NCI-H1048 (cell line): ENCODE measurements around the gene BTBD9.
"Not testable (repeated sequence)": the region's sequence is repeated elsewhere in the genome, so short reads cannot be mapped to it uniquely, and the experiment has no call there.

Experiments used
- DNase-seq: peaks from one replicate; lab custom pipeline; 2025; lab: John Stamatoyannopoulos, UW

BTBD9 gene

DNA sequence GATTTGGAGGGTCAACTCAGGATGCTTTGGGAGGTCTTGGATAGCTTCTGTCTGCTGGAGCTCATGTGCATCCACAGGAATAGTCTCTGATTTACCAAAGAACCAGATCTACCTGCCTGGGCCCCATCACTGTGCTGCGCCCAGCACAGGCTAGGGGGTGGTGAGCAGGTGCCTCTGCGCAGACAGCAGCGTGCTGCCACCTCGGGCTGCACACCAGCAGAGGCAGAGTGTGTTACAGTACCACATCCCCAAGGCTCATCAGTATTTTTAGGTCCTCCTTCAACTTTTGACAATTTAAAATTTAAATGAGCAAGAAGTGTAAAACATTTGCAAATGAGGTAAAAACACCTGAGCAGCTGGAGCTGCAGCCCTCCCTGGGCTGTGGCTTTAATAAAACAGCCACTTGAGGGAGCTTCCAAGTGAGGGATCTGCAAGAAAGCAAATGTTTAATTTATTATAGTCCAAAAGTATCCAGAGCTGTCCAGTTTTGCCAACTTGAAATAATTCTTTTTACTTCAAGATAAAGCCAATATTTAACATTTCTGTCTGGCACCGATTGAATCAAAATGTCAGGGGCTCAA lies 495.3 kb downstream of the BTBD9 start:
- no peak for DNase-seq

DNA sequence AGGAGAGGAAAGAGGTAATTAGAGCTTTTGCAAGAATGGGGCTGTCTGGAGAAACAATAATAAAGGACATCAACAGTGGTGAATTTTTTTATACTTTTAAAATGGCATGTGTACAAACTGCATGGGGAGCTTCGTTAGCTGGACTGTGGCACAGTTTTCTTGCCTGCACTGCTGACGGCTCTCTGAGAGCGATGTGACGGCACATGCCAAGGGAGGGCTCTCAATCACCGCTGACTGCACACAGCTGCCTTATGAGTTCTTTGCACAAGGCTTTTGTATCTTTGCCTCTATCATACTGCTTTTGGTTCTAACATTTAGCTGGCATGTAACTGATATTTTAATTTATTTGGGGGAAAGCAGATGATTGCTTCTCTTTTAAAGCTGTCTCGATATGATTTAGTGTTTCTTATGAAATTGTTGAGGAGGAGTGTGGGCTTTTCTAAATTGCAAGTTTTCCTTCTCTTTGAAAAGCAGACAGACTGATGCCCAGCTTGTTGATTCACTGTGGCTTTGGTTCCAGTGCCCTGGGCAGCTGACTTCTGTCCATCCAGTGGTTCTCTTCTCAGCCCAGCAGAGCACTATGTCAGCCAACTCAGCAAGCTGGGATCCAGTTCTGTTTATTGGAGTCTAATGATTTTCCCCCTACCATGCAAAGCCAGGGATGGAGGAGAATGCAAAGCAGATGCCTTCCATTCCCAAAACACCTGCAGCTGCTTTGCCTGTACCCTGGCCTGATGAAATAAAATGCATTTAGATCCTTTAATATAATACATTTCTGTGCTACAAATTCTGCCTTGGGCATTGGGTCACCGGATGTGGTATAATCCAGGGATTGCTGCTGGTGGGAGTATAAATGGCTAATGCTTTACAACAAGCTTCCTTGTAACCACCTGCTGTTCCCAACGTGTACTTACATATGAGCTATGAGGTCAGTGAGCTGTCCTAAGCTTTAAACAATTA lies 496.3 kb downstream of the BTBD9 start:
- peak; percentile 69 for DNase-seq

DNA sequence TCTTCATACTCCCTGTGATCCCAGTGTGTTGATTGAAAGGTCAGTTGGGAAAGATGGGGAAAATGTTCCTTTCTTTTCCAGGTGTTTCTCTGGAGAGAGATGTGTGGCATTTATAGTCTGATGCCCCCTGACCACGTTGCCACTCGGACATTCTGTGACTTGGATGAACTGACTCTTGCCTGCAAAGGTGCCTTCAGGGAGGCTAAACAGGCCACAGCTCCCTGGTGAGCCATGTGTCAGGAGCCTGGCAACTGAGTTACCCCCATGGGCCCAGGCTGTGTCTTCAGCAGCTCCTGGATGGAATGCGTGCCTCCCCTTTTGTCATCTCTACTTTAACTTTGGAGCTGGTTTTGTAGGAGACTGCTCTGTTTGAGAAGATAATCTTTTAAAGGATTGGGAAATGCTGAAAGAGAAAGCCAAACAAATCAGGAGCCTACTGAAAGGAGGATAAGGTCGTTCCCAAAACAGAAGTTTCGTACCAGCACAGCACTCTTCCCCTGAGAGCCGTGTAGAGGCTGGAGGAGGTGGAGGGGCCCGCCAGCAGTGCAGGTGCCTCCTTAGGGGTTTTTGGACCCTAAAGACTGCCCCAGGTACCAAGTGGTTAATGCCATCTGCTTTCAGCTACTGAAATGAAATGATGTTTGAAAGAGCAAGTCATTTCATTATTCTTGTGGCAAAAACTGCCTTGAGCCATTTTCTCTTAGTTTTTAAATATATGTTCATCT lies 497.4 kb downstream of the BTBD9 start:
- no peak for DNase-seq

DNA sequence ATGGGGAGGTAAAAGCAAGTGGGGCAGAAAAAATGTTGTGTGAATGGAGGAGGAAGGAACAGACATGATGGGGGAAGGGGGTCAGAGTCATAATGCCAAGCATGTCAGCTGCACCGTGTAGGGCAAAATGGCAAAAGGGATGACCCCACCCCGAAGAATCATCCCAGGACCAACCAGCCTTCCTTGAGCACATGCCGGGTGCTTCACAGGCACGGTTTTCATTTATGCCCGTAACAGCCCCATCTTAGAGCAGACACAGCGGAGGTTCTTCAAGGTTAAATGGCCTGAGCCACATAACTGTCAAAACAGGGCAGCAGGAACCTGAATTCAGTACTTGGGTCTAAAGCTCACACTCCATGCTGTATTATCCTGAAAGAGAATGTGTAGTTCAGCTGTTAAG lies 498.0 kb downstream of the BTBD9 start:
- DNase-seq, result no peak

DNA sequence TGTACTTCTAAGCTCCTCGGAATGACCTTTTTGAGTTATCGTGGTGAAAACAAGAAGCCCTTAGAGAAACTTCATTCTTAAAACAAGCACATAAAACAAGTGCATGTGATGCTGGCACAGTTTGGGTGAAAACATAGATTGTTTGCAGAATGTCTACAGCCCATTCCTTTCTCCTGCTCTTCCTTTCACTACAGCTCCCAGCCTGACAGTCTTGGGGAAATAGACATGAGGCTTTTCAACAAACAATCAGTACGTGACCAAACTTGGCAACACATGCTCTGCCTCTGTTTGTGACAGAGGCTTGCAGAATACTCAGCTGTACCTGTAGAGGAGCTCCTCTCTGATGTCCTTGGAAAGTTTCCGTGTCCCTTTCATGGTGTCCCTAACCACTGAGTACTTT lies 498.6 kb downstream of the BTBD9 start:
- no peak for DNase-seq

DNA sequence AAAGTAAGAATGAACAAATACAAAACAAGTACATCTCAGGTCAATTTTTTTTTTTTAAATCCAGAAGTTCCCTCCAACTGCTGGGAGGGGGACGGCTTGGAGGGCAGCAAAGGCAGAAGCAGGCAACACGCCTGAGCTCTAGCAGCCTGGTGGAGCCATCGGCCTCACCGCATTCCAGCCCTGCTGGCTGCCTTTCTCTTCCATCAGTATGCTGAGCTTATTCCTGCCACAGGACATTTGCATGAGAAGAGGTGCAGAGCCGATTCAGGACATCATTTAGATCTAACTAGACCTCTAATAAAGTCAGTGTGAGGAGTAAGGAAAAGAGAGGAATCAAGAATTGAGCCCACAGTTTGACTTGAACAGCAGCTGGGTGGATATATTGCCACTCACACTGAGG lies 501.4 kb downstream of the BTBD9 start:
- DNase-seq, result no peak

DNA sequence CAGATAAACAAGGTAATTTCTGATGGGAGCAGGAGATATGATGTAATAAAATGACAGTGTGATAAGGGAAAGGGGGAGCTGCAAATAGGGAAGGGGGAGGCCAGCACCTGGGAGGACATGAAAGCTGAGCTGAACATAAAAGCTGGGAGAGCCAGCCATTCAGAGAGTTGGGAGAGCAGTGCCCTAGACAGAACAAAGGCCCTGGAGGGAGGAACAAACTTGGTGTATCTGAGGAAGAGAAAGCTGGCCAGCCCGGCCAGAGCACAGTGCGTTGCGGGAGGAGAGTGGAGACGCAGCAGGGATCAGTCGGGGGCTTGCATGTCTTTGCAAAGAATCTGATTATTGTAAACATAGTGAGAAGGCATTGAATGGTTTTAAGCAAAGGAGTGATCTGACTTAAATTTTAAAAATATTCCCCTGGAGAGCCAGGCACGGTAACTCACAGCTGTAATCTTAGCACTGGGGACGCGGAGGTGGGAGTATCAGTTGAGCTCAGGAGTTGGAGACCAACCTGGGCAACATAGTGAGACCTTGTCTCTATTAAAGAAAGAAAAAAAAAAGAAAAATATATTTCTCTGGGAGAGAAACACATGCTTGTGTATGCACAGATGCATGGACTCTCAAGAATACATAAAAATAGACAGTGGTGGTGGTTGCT lies 502.0 kb downstream of the BTBD9 start:
- no peak for DNase-seq

DNA sequence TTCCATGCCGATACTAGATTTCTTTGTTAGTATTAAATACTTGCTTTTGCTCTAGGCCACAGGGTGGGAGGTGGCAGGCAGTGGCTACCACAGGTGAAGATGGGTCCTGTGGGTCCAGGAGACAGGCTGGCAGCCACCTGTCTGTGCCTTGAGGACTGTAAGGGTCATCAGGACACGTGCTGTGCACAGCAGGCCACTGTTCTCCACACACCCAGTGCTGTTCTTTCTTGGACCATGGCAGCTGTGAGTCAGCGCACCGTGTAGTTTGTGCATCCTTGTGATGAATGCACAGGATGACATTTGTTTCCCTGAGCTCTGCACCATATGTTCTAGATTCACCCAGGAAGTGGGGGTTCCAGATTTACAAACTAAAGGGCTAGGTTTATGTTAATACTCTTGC lies 503.2 kb downstream of the BTBD9 start:
- DNase-seq, result no peak

DNA sequence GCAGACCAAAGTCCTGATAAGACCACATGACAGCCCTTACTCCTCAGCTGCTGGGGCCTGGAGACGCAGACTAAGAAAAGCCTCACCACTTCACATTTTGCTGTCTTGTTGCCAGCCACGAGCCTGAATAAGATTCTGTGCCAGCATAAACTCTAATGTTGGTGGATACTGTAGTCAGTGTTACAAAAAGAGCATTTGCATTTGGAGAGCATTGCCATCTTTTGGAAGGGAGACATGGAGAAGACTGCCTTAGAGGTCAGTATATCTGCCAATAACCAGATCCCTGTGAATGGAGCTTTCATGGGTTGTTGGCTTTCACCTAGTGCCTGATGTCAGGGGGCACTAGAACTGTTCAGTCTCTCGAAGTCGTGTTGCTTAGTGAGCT lies 505.0 kb downstream of the BTBD9 start:
- no peak for DNase-seq

DNA sequence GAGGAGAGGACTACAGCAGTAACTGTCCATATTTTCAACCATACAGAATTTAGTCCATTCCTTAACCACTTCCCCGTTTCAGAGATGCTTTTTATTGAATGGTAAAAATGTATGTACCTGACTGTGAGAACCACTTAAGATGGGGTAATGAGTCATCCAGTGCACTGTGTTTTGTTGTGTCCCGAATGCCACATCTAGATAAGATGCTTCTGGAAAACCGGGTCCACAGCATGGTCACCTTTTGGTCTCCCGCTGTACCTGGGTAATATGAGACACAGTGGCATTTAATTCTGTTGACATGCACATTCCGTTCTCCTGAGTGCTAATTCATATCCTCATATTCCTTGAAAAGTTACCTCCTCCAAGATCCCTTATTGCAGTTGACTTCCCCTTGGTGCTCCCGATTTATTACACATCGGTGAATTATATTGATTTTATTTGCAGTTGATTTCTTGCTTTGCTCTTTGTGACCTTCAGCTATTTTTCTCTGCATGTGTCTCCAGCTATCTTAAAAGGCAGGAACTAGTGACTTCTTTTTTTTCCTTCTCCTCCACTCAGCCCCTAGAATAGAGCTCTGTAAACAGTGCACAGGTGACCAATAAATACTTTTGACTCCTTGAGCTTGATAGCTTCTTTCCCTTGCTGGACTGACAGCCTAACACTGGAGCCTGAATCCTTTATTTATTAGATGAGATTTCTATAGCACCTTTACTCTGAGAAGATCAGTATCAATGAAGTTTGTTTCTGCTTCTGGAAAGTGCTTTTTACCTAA lies 505.6 kb downstream of the BTBD9 start:
- DNase-seq, result no peak

DNA sequence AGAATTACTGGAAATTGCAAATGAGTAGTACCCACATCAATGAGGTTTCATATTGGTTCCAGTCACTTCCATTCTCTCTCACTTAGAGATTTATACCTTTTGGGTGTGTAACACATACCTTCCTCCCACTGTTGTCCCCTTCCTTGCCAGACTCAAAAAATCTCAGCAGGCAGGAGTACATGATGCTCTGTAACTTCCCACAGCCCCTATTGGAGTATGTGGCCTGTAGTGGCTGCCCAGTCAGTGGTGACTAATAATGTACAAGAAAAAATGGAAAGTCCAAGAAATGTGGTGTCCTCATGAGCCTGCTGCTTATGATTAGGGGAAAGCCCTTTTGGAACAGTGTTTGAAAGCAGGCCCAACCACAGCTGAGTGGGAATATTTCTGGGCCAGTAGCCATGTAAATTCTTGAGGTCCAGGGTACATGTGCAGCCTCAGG lies 508.2 kb downstream of the BTBD9 start:
- DNase-seq, result no peak

DNA sequence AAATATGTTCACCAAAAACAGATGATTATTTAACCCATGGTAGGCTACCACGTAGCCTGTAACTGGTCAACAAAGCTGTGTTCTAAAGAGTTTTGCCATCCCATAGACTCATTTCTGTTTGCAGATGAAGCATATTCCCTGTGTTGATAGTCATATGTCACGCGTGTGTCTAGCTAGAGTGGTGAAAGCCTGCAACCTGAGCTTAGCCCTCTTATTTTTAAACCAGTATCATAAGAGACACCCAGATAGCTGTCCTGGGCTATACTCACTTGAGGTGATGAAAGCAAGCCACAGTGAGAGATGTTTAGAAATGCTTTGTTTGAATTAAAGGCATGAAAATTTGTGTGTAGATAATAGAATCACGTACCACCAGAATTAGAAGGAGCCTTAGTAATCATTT lies 512.4 kb downstream of the BTBD9 start:
- no peak for DNase-seq

DNA sequence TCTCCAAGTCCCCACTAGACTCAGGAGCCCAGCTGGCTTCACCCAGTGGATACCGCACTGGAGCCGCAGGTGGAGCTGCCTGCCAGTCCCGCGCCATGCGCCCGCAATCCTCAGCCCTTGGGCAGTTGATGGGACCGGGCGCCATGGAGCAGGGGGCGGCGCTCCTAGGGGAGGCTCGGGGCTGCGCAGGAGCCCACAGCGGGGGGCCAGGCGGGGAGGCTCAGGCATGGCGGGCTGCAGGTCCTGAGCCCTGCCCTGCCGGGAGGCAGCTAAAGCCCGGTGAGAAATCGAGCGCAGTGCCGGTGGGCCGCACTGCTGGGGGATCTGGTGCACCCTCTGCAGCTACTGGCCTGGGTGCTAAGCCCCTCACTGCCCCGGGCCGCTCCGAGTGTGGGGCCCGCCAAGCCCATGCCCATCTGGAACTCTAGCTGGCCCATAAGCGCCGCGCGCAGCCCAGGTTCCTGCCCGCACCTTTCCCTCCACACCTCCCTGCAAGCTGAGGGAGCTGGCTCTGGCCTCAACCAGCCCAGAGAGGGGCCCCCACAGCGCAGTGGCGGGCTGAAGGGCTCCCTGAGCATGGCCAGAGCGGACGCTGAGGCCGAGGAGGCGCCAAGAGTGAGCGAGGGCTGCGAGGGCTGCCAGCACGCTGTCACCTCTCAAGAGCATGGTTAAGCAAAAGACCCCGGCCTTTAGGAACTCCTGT lies 515.4 kb downstream of the BTBD9 start:
- DNase-seq, result not testable (repeated sequence)

DNA sequence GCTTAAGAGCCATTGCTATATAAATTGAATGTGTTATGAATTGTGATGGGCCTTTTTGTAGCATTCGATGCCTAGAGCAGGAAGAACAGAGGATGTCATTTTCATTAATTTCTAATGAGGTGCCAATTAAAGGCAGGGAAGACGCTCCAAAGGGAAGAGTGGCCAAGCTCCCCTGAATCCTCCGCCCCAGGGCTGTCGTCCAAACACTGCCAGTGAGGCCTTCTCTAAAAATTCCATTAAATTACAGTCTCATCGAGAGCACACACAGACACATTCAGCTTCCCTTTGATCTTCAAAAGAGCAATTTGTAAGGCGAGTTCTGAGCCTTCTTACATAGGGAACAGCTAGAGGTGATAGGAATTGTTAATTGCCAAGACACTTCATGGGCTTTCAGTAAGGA lies 520.2 kb downstream of the BTBD9 start:
- DNase-seq, result no peak

DNA sequence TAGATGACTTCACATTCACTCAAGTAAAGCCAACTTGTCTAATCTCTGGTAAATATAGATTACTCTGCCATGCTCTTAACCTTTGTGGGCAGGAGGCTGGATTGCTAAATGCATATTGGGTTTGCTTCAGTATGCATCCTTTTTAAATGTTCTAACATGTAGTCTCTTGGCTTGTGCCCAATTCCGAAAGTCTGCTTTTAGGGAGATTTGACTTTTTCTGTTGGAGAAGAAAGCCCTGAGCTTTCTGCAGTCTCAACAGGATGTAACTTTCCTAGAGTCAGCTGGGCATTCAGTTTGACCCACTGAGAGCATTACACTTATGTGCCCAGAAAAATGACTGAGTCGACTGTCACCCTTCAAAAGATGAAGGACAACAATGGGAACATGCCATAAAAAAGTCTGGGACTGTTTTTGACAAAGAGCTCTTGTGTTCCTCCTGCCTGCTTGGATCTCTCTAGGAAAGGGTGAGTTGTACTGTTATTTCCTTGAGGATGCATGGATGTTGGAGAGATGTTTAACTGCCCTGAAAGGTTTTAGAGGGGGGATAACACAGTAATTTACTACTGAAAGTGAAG lies 520.9 kb downstream of the BTBD9 start:
- DNase-seq, result no peak
